Measurements from ENCODE around the gene CD8A.

DNA sequence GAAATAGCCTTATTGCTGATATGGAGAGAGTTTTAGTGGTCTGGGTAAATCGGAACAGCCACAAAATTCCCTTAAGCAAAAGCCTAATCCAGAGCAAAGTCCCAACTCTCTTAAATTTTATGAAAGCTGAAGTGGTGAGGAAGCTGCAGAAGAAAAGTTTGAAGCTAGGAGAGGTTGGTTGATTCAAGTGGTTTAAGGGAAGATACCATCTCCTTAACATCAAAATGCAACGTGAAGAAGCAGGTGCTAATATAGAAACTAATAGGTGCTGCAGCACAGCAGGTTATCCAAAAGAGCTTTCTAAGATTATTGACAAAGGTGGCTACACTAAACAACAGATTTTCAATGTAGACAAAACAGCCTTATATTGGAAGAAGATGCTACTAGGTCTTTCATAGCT, 28.2 kb upstream of the CD8A start:
- TF ChIP-seq, protein P1, sequence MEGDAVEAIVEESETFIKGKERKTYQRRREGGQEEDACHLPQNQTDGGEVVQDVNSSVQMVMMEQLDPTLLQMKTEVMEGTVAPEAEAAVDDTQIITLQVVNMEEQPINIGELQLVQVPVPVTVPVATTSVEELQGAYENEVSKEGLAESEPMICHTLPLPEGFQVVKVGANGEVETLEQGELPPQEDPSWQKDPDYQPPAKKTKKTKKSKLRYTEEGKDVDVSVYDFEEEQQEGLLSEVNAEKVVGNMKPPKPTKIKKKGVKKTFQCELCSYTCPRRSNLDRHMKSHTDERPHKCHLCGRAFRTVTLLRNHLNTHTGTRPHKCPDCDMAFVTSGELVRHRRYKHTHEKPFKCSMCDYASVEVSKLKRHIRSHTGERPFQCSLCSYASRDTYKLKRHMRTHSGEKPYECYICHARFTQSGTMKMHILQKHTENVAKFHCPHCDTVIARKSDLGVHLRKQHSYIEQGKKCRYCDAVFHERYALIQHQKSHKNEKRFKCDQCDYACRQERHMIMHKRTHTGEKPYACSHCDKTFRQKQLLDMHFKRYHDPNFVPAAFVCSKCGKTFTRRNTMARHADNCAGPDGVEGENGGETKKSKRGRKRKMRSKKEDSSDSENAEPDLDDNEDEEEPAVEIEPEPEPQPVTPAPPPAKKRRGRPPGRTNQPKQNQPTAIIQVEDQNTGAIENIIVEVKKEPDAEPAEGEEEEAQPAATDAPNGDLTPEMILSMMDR (IDR thresholded peaks at IDR 0.05; ENCODE audit: low read depth, low read length): no peak
- no peak for TF ChIP-seq EZH2phosphoT487 (IDR thresholded peaks at IDR 0.05; ENCODE audit: low read depth)
